HG02588 (cell line): ENCODE results near the gene UQCR11.
A peak's percentile ranks its signal among the peaks of the same experiment; 100 is the strongest.

Experiments used
- ATAC-seq: cut with Tn5 transposase; IDR thresholded peaks from one replicate; pipeline ENCODE4 v1.9.1; 2021; ENCODE audit warnings: mild to moderate bottlenecking, moderate library complexity; ENCODE audit not compliant: unreplicated experiment

UQCR11 gene

DNA sequence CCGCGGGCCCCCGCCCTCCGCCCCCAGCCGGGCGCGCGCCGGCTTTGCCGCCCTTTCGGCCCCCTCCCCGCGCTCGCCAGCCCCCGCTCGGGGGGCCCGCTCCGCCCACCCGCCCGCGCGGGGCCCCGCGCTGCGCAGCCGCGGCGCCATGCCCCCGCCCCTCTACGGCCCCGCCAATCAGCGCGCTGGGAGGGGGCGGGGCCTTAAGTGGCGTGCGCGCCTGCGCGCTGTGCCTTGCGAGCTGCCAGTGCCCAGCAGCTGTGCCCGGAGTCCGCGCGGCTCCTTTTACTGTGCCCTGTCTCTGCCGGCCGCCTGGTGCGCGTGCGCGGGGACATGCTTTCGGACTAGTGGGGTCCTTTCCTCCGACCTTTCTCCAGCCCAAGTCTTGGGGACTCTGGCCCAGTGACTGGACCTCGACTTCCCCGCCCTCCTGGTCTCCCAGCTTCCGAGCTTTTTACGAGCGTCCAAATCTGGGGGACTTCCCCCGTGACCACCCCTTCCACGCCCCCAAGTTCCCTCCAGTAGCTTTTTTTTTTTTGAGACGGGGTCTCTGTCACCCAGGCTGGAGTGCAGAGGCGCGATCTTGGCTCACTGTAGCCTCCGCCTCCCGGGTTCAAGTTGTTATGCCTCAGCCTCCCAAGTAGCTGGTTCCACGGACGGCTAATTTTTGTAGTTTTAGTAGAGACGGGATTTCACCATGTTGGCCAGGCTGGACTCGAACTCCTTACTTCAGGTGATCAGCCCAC, 12.3 kb downstream of the UQCR11 start, which contains the start of gene MBD3:
Gene MBD3, minus strand, starts transcription at position 111 of the 746 bp plus-strand sequence. CDS start 234 bp downstream, outside the sequence.
- peak; percentile 65 for ATAC-seq

GRCh38 chr19:1592024-1592754, 13.1 kb downstream of the UQCR11 start:
- peak; percentile 70 for ATAC-seq

- no peak for ATAC-seq
Measured at GRCh38 chr19:1591421-1592023, 13.7 kb downstream of the UQCR11 start.

DNA sequence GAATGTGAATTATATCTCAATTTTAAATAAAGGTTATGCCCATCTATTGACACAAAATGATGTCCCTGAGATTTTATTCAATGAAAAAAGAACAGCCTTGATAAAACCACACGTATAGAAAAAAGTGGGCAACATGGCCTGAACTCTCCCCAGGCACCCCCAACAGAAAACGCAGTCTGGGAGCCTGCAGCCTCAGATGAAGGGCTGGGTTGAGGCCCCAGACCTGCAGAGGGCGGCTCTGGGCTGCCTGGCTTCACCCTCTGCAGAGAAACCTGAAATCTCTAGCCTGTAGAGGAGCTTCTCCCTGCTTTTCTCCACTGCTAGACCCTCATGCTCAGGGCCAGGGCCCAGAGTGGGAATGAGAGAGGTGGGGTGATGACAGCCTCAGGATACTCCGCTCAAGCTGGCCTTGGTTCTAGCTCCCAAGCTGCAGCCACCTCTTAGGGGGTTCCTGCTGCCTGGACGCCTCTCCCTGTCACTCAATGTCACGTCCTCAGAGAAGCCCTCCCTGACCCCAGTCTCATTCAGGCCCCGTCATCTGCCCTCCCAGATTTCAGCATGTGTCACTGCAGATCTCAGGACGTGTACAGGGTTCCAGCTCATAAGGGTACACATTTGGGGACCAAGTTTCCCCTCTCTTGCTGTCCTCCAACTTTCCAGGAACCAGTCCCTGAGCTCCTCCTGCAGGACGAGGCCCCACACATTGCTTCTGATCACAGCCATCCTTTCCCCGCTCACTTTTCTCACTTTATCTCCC, 14.4 kb downstream of the UQCR11 start:
- ATAC-seq, result no peak

DNA sequence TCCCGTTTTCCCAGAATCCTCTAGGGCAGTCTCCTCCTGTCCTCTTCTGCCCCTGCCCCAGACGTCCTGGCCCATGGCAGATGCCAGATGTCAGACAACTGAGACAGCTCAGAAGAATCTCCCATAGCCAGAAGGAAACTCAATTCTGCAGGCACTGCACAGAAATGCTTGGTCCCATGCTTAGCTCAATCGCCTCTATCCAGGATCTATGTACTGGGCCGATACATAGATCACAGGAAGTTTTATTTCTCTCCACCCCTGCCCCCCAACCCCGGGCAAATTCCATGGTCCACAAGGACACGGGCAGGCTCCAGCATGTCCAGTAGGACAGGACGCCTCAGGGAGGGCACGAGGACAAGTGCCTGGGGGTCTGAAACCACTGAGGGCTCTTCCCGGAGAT, 17.4 kb downstream of the UQCR11 start:
- no peak for ATAC-seq

DNA sequence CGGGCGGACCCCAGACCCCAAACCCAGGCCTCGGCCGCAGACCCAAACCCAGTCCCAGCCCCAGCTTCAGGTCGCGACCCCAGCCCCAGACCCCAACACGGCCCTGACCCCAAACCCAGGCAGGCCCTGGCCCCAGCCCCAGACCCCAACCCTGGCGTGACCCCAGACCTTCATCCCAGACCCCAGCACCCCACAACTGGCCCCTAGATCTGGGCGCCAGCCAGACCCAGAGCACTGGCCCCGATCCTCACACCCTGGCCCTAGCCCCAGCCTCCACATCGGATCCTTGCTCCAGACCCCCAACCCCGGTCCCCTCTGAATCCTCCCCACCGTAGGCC, 20.1 kb downstream of the UQCR11 start:
- no peak for ATAC-seq

DNA sequence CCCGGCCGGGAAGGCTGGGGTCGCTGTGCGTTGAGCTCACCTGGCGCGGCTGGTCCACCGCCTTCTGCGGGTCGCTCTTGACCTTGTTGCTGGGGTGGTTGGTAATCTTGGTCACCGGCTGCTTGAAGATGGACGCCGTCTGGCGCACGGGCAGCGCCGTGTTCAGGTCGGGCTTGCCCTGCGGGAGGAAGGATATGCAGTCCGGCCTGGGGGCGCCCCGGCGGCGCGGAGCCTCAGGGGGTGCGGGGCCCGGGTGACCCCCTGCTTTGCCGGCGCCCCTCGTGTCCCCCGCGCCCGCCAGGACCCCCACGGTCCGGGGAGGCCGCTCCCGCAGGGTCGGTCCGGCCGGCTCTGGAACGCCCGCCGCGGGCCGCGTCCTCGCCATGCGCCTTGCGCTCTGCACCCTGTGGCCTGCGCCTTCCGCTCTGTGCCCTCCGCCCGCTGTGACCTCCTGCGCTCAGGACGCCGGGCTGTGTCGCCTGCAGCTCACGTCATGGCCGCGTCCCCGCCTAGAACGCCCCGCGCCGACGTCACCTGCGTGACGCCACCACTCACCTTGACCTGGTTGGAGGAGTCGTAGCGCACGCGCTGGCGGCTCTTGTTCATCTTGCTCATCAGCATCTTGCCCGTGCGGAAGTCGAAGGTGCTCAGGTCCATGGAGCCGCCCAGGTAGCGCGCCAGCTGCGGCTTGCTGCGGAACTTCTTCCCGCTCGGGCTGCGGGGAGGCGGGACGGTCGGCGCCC, 20.6 kb downstream of the UQCR11 start:
- no peak for ATAC-seq

DNA sequence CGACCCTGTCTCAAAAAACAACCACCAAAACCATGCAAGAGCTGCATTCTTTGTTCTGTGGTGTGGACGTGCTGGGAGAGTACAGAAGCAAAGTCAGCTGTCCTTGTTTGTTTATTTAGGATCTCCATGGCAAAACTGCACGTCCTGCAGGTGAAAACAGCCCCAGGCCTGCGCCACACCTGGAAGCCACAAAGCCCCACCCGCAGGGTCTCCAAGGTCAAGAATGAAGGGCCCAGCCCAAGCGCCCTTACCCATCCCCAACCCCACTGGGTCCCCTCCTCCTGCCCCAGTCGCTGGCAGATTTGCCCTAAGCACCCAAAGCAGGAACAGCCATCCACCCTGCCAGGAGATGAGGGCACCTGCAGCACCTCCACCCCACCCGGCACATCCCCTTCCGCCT, 23.1 kb downstream of the UQCR11 start:
- ATAC-seq, result no peak

GRCh38 chr19:1580957-1581356, 24.3 kb downstream of the UQCR11 start:
- ATAC-seq, result no peak

GRCh38 chr19:1580382-1580781, 24.9 kb downstream of the UQCR11 start:
- ATAC-seq, result no peak

DNA sequence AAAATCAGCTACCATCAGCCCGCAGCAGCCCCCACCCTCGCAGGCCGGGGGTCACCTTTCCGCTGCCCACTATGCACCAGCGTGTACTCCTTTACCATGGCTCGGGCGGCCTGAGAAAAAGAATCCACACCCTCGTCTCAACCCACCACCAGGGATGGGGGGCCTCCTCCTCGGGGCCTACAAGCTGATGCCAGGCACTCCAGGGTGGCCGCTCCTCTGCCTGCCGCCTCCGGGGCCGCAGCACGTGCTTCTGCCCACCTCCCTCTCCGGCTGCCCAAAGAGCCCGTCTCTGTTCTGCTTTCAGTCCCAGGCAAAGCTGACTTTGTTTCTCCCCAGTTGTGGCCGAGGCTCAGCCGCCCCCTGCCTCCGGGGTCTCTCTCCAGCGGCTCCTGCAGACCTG, 26.0 kb downstream of the UQCR11 start:
- ATAC-seq, result no peak

GRCh38 chr19:1577929-1578618, 27.2 kb downstream of the UQCR11 start:
- no peak for ATAC-seq

DNA sequence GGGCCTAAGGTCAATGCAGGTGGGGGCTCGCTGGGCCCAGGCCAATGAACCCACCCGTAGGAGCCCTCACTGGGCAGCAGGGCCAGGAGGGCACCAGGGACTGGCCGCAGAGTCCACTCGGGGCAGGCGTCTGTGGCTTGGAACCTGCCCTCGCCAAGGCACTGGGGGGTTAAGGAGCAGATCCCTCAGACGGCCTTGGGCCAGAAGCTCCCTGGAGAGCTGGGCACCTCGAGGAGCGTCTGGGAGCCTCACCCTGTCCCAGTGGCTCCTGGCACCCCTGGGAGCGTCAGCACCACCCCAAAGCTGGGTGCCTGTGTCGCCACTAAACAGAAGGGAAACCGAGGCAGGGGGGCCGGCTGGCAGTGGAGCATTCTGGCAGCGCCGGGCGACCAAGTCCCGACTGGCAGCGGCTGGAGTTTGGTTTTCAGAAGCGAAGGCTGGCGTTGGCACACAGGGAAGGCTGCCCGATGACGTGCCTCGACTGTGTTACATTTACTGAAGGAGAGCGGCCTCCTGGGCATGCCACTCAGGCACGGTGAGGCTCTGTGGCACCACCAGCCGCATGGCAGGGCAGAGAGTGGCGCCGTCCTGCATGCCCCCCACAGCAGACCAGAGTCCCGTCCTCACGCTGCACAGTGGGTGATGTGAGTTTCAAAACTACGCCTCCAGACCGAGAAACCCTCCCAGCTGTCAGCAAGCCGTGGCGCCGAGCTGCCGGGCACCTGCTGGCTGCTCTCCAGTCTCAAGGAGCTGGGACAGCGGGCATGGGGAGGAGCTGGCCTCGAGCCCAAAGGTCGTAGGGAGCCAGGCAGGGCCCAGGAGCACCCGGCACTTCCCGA, 28.0 kb downstream of the UQCR11 start:
- ATAC-seq, result no peak

DNA sequence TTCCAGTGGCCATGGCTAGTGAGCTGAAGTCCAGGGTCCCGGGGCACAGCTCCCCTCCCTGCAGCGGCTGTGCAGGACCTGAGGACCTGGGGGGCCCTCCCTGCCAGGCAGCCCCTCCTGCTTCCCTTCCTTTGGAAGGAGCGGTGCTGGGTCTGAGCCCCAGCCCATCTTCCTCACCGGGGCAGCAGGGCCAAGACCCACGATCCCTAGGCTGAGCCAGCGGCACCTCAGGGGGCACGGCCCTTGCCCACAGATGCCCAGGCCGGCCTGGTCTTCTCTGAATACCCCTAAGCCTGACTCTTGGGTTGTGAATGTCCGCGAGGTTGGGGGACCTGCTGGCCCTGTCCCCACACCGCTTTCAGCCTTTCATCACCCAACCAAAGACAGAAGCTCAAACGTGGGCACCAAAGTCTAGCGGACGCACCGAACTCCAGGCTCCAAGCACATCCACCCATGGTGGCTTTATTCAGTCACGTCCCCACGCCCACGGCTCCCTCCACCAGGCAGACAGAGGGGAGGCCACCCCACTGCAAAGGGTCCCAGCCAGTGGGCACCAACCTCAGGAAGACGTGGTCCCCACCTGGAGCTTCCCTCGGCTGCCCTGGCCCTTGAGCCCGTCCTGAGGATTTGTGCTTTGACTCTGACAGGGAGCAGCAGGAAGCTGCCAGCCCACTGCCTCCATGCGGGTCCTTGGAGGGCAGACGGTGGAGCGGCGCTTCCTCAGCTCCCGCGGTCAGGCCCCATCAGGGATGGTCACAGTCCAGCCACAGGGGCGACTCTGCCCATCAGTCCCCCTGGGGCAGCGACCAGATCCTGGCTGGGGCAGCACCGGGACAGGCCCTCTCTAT, 28.8 kb downstream of the UQCR11 start:
- no peak for ATAC-seq

- no peak for ATAC-seq
Measured at GRCh38 chr19:1575323-1576241, 29.7 kb downstream of the UQCR11 start.

- no peak for ATAC-seq
Measured at GRCh38 chr19:1574354-1575136, 30.7 kb downstream of the UQCR11 start.
